Measurements from ENCODE around the gene SAMD9L.
"Not testable (repeated sequence)": the region's sequence is repeated elsewhere in the genome, so short reads cannot be mapped to it uniquely, and the experiment has no call there.

The SAMD9L gene

DNA sequence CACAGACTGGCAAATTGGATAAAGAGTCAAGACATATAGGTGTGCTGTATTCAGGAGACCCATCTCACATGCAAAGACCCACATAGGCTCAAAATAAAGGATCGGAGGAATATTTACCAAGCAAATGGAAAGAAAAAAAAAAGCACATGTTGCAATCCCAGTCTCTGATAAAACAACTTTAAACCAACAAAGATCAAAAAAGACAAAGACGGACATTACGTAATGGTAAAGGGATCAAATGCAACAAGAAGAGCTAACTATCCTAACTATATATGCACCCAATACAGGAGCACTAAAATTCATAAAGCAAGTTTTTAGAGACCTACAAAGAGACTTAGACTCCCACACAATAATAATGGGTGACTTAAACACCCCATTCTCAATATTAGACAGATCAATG lies 24.7 kb downstream of the SAMD9L start:
- not testable (repeated sequence) for DNase-seq; H3K27ac Mint-ChIP-seq; H3K4me3 Mint-ChIP-seq; H3K27me3 Mint-ChIP-seq; H3K4me1 Mint-ChIP-seq (ENCODE audit: low read depth); H3K36me3 Mint-ChIP-seq (ENCODE audit: low read depth)
- H3K9me3 Mint-ChIP-seq = peaks cover 35% of the 10 kb centered on the region

DNA sequence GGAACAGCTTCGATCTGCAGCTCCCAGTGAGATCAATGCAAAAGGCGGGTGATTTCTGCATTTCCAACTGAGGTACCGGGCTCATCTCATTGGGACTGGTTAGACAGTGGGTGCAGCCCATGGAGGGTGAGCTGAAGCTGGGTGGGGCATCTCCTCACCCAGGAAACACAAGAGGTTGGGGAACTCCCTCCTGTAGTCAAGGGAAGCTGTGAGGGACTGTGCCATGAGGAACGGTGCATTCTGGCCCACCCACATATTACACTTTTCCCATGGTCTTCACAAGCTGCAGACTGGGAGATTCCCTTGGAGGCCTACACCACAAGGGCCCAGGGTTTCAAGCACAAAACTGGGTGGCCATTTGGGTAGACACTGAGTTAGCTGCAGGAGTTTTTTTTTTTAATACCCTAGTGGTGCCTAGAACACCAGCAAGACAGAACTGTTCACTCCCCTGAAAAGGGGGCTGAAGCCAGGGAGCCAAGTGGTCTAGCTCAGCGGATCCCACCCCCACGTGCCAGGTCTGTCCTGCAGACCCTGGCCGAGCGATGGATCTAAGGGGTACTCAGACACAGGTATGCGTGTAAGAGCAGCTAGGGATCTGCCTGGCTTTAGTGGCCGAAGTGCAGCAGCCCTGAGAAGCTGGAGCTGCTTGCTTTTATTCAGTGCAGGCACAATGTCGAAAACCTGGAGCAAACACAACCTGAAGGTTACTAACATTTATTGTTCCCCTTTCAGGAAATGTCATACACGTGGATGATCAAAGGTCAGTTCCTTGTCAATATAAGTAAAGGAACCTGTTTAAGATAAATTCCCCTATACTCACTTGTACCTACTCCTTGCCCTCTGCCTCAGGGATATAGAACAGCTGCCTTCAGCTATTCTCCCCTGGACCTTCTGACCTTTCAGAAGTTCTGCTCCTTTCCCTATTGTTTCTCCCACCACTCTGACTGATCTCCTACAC lies 27.3 kb downstream of the SAMD9L start:
- Mint-ChIP-seq H3K27me3 (no peaks in the 10 kb centered on the region), H3K4me1 (ENCODE audit: low read depth) (peaks cover 25% of the 10 kb centered on the region), H3K27ac (no peak overlapping the region), H3K36me3 (ENCODE audit: low read depth) (peaks cover 4% of the 10 kb centered on the region), H3K4me3 (no peak overlapping the region), H3K9me3 (peaks cover 23% of the 10 kb centered on the region)
- no peak for DNase-seq

DNA sequence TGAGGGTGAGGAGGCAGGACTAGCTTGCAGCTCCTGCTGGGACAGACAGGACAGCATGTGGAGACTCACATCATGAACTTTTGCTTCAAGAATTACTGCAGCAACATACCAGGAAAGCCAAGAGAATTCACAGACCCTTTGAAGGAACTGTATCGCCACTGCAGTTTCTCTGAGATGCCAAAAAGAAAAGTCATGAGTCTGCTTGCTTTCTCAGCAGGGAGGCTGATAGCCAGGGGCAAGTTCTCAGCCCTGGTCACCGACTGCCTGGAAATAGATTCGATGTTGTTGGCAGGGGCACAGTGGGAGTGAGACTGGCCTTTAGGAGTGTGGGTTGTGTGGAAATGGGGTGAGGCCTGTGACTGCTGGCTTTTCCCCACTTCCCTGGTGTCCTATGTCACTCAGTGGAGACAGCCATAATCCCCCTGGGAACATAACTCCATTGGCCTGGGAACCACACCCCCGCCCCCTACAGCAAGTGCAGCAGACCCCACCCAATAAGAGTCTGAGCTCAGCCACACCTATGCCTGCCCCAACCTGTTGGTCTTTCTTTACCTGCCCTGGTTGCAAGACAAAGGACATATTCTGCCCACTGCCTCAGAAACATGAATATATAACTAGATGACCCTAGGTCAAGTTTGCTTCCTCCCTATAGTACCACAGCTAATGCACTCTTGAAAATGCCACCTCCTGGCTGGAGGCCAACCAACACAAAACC lies 28.8 kb downstream of the SAMD9L start:
- no peak overlapping the region for H3K4me3 Mint-ChIP-seq
- peaks cover 24% of the 10 kb centered on the region for H3K9me3 Mint-ChIP-seq
- H3K4me1 Mint-ChIP-seq (ENCODE audit: low read depth) = peaks cover 40% of the 10 kb centered on the region
- H3K27me3 Mint-ChIP-seq = no peaks in the 10 kb centered on the region
- no peak for DNase-seq
- peaks cover 16% of the 10 kb centered on the region for H3K36me3 Mint-ChIP-seq (ENCODE audit: low read depth)
- H3K27ac Mint-ChIP-seq = no peak overlapping the region

DNA sequence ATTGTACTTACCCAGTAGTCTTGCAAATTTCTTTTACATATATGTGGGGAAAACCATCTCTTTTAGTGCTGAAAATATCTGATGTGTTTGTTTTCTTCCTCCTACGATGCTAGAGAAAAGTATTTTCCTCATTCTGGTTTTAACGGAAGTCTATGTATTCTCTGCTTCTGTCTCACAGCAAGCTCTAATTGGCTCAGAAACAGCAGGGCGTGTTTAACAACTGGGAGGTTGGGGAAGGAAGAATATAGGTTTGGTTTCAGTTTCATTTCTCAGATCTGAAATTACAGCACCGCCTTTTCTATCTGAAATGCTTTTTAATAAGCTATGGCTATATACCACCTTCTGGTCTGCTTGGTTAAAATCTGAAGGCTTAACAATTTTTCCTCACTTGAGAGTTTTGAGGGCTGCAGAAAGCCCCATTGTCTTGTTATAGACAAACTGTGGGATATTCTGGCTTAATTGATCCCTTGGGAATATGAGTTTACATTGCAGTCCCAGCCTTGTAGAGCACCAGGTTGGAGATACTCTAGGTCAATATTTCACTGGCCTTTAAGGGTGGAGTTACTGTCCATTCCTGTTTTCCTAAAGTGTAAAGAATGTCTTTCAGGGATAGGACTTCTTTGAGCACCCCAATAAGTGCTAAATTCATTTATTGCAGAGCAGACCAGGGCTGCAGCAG lies 30.2 kb downstream of the SAMD9L start, which contains the start of gene SAMD9:
TSS of gene SAMD9 (minus strand) at position 128 of the 679 bp plus-strand sequence. CDS start 11,882 bp downstream, outside the sequence.
- no peaks in the 10 kb centered on the region for H3K27me3 Mint-ChIP-seq
- peak within 1 kb of the TSS; percentile 72 for H3K4me3 Mint-ChIP-seq
- DNase-seq = no peak
- peaks cover 48% of the 10 kb centered on the region for H3K4me1 Mint-ChIP-seq (ENCODE audit: low read depth)
- H3K9me3 Mint-ChIP-seq = peaks cover 22% of the 10 kb centered on the region
- H3K27ac Mint-ChIP-seq = peak within 1 kb of the TSS; percentile 90
- H3K36me3 Mint-ChIP-seq (ENCODE audit: low read depth) = peaks cover 29% of the 10 kb centered on the region

DNA sequence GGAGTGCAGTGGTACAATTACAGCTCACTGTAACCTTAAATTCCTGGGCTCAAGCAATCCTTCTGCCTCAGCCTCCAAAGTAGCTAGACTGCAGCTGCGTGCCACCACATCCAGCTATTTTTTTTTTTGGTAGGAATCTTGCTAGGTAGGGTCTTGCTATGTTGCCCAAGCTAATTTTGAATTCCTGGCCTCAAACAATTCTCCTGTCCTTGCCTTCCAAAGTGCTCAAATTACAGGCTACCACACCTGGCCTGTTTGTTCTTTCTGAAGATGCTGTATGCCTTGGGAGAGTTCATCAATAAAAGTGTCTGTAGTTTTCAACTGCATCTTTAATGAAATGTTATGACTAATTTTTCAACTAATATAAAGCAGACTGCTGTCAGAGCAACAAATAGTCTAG lies 30.9 kb downstream of the SAMD9L start:
- Mint-ChIP-seq H3K4me1 (ENCODE audit: low read depth) (peaks cover 52% of the 10 kb centered on the region), H3K27me3 (no peaks in the 10 kb centered on the region), H3K4me3 (peak overlapping the region; percentile 72), H3K36me3 (ENCODE audit: low read depth) (peaks cover 36% of the 10 kb centered on the region), H3K27ac (peak overlapping the region; percentile 90), H3K9me3 (peaks cover 24% of the 10 kb centered on the region)
- DNase-seq = no peak

DNA sequence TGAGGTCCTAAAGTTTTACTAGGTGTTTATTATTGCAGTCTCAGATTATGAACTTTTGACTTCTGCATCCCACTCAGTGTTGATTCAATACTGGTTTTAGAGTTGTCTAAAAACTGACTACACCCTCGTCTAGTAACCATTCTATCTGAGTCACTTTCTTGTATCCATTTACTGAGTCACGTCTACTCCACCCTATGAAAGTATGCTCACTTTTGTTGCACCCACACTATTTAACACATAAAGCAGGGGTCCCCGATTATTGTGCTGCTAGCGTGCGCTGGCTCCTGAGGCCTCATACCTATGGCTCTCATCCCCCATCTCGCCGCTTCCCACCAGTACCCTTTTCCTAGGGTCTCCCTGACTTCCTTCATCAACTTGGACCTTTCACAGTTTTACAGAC lies 32.4 kb downstream of the SAMD9L start:
- peak; percentile 50 for DNase-seq
- peak overlapping the region; percentile 90 for H3K27ac Mint-ChIP-seq
- peaks cover 64% of the 10 kb centered on the region for H3K4me1 Mint-ChIP-seq (ENCODE audit: low read depth)
- peaks cover 51% of the 10 kb centered on the region for H3K36me3 Mint-ChIP-seq (ENCODE audit: low read depth)
- H3K4me3 Mint-ChIP-seq = peak overlapping the region; percentile 72
- H3K27me3 Mint-ChIP-seq = no peaks in the 10 kb centered on the region
- peaks cover 32% of the 10 kb centered on the region for H3K9me3 Mint-ChIP-seq

DNA sequence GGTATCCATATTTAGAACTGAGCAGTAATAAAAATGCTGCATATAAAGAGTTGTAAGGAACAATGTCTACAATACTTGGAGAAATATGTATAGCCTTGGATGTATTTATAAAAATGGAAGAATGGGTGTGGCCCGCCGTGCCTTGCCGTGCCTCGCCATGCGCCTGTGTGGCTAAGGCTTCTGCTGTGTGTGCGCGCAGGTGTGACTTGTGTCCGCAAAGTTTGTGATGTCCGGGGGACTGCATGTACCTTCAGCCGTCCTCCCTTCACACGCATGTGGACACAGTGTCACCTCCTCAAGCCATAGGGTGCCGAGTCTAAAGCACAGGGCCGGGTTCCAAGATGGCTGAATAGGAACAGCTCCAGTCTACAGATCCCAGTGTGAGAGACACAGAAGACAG lies 40.2 kb downstream of the SAMD9L start:
- no peak overlapping the region for H3K27ac Mint-ChIP-seq
- no peak overlapping the region for H3K4me3 Mint-ChIP-seq
- peaks cover 56% of the 10 kb centered on the region for H3K9me3 Mint-ChIP-seq
- H3K4me1 Mint-ChIP-seq (ENCODE audit: low read depth) = peaks cover 17% of the 10 kb centered on the region
- H3K27me3 Mint-ChIP-seq = no peaks in the 10 kb centered on the region
- peaks cover 96% of the 10 kb centered on the region for H3K36me3 Mint-ChIP-seq (ENCODE audit: low read depth)
- no peak for DNase-seq

DNA sequence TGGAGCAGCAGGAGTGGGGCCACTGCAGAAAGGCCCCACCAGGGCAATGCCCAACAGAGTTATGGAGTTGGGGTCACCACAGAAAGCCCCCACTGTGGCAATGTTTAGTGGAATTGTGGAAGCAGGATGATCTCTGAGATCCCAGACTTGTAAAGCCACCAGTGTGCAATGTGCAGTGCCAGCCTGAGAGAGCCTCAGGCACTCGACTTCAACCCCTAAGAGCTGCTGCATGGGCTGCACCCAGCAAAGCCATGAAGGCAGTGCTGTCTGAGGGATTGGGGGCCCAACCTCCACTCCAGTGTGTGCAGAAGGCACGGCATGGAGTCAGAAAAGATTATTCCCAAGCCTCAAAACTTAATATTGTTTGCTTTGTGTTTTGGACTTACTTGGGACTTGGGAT lies 50.8 kb downstream of the SAMD9L start:
- H3K36me3 Mint-ChIP-seq (ENCODE audit: low read depth) = peaks cover 3% of the 10 kb centered on the region
- no peak overlapping the region for H3K4me3 Mint-ChIP-seq
- peaks cover 43% of the 10 kb centered on the region for H3K9me3 Mint-ChIP-seq
- H3K27me3 Mint-ChIP-seq = peaks cover 3% of the 10 kb centered on the region
- no peak overlapping the region for H3K27ac Mint-ChIP-seq
- no peak for DNase-seq
- no peaks in the 10 kb centered on the region for H3K4me1 Mint-ChIP-seq (ENCODE audit: low read depth)

DNA sequence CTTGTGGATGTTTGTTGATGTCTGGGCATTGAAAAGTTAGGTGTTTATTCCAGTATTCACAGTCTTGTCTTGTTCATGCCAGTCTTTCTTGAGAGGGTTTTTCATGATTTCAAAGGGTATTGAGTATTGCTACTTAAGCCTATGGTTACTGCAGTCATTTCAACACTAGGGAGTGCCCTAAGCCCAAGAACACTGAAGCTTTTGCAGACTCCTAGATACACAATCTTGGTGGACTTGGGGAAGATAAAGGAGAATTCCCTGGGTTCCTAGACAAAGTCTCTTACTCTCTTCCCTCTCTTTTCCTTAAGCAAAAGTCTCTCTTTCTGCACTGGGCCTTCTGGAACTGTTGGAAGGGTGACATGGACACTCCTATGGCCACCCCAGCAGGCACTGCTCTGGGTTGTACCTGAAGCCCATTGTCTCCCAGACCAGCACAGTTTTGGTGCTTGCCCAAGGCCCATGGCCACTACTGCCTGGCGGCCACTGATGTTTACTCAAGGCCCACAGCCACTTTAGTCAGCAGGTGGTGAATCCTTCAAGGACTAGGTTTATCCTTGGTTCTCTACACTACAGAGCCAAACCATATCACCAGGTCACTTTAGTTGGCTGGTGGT lies 55.3 kb downstream of the SAMD9L start:
- Mint-ChIP-seq H3K27ac (no peak overlapping the region), H3K4me1 (ENCODE audit: low read depth) (peaks cover 2% of the 10 kb centered on the region)
- DNase-seq = no peak

More for the DNA sequence above, 55.3 kb downstream of the SAMD9L start:
- Mint-ChIP-seq H3K27me3 (peaks cover 14% of the 10 kb centered on the region), H3K4me3 (no peak overlapping the region), H3K9me3 (peaks cover 11% of the 10 kb centered on the region), H3K36me3 (ENCODE audit: low read depth) (no peaks in the 10 kb centered on the region)
